CD4-positive, alpha-beta T cell treated with Interferon gamma for 1 hour (primary cell): ENCODE results near the gene GPER1.
A peak's percentile ranks its signal among the peaks of the same experiment; 100 is the strongest.
"Not testable (repeated sequence)": the region's sequence is repeated elsewhere in the genome, so short reads cannot be mapped to it uniquely, and the experiment has no call there.

Experiments
- DNase-seq: peaks from one replicate; pipeline ENCODE4 v3.0.0-alpha.2; 2020

GPER1 gene

GRCh38 chr7:1087952-1088920 is at the start of gene GPER1:
Gene GPER1 (plus strand): TSS chr7:1088113. CDS start chr7:1091729, 3,616 bp downstream.
- DNase-seq: no peak

- not testable (repeated sequence) for DNase-seq
Observed at GRCh38 chr7:1040233-1040632, 47.7 kb upstream of the GPER1 start.

- DNase-seq: no peak
Observed at GRCh38 chr7:1040790-1041189, 47.1 kb upstream of the GPER1 start.

GRCh38 chr7:1041551-1042491 is 46.1 kb upstream of the GPER1 start:
- peak; percentile 25 for DNase-seq

- no peak for DNase-seq
Observed at GRCh38 chr7:1042492-1042833, 45.5 kb upstream of the GPER1 start.

- no peak for DNase-seq
Observed at GRCh38 chr7:1043552-1044188, 44.2 kb upstream of the GPER1 start.

- DNase-seq: peak; percentile 89
Observed at GRCh38 chr7:1044189-1045068, 43.5 kb upstream of the GPER1 start, which contains the start of gene GPR146. Gene GPR146 (plus strand): TSS chr7:1044546. CDS start chr7:1057516, 12,970 bp downstream.

- DNase-seq: no peak
Observed at GRCh38 chr7:1045069-1046063, 42.5 kb upstream of the GPER1 start.

GRCh38 chr7:1046722-1047679 is 40.9 kb upstream of the GPER1 start:
- peak; percentile 45 for DNase-seq

- DNase-seq: no peak
Observed at GRCh38 chr7:1049006-1049741, 38.7 kb upstream of the GPER1 start.

- no peak for DNase-seq
Observed at GRCh38 chr7:1049801-1050200, 38.1 kb upstream of the GPER1 start.

- no peak for DNase-seq
Observed at GRCh38 chr7:1050254-1050906, 37.5 kb upstream of the GPER1 start.

- no peak for DNase-seq
Observed at GRCh38 chr7:1050956-1051690, 36.8 kb upstream of the GPER1 start.

GRCh38 chr7:1052031-1052818 is 35.7 kb upstream of the GPER1 start:
- DNase-seq: no peak

GRCh38 chr7:1053002-1053411 is 34.9 kb upstream of the GPER1 start:
- DNase-seq: no peak

GRCh38 chr7:1053816-1054370 is 34.0 kb upstream of the GPER1 start:
- DNase-seq: no peak
